NCI-H1105 (cell line): Measurements from ENCODE around the gene GUCY1A1.

Experiments used
- DNase-seq: peaks from one replicate; lab custom pipeline; 2025; lab: John Stamatoyannopoulos, UW

GUCY1A1 gene

GRCh38 chr4:155659176-155659575, 7.5 kb upstream of the GUCY1A1 start:
- DNase-seq: no peak

DNA sequence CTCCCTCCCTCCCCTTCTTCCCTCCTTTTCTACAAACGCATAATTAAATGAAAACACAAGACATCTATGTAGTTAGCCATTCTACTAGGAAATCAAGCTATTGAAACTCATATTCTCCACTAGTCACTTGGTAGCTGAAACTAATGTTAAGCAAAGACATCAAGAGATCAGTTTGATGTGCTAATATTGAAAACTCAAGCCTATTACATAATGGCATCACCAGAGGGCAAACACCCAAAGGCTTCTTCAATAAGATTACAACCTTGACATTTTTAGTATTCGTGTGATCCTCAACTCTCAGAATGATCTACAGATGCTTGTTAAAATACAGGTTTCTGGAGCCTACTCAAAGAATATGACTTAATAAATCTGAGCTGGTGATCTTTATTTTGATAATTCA, 6.2 kb upstream of the GUCY1A1 start:
- no peak for DNase-seq

DNA sequence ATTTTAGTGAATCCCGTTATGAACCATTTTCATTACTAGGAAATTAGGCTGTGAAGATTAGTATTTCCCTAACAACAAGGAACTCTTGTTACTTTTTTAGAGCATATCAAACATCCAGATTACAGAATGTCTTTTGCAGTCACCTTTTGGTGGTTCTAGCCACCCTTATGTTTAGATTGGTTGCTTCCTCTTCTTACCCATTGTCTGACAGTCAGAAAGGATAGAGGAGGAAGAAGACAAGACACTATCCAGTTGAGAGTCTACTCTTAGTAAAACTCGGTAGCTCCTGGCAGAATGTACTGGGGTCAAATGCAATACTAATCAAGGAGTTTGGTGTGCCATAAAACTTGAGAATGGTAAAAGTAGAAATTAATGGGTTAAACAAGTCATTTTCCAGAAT, 1.6 kb upstream of the GUCY1A1 start:
- DNase-seq: no peak

DNA sequence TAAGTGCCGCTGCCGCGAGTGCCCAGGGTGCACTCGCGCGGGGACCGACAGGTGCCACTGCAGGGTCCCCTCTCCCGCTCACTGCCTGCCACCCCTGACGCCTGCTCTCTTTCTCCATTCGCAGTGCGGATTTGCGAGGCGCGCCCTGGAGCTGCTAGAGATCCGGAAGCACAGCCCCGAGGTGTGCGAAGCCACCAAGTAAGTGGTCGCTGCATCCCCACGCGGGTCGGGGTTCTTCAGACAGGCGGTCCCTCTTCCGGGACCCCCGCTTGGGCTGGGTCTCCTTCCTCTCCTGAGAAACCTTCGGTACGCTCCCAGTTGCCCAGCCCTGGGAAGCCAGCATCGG, 547 bp downstream of the GUCY1A1 start:
- DNase-seq: no peak

DNA sequence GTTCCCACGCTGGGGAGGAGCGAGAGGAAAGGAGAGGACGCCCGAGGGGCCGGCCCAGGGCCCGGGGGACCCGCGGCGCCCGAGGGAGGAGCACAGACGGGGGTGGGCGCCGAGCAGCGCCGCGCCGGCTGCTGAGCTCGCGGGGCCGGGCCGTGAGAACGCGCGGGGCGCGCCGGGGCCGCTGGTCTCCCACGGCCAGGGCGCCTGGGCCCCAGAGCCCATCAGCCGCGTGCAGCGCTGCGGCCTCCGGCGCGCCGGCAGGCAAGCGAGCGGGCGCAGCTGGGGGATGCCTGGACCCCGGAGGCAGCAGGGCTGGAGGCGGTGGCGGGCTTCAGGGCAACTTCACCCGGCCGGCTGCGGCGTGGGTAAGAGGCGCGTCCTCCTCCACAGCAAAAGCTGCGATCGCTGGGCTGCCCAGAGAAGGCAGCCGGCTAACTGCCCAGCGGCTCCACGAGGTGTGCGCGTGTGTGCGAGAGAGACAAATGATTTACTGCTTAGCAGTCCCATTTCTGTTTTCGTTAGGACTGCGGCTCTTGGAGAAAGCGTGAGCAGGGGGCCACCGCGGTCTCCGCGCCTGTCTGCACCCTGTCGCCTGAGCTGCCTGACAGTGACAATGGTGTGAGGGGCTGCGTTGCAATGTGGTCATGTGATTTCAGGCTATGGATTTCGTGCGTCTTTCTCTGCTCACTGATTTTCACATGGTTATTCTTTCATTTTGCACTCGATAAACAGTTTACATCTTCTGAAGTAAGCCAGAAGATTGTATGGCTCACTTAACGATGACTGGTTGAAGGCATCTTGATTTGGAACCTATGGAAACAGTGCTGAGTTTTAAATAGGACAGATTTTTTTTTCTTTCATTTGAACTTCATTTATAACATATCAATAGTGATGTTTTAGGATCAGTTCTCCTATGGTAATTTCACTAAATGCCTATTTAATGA, 1.2 kb downstream of the GUCY1A1 start:
- peak; percentile 27 for DNase-seq

DNA sequence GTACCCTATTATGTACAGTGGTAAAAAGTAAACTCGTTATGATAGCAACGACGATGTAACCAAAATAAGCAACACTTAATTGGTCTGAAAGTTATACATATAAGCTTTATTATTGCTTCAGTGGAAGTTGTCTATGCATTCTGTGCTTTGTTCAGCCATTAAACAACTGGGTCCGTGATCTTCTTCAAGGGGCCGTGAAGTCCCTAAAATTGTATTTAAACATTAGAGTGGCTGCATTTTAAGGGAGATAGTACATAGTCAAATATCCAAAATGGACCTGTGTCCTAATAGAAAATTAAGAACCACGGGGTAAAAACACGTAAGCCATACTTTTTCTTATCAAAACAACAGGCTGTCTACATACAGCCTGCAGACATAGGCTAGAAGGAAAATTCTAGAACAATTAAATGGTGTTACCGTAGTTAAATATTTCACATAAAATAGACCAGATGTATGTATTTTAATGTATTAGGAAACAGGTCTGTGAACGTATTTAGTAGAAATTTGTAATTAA, 2.1 kb downstream of the GUCY1A1 start:
- no peak for DNase-seq

- no peak for DNase-seq
These were observed 5.7 kb downstream of the GUCY1A1 start for GRCh38 chr4:155672342-155672741.

- no peak for DNase-seq
These were observed 6.9 kb downstream of the GUCY1A1 start for GRCh38 chr4:155673453-155673979.

GRCh38 chr4:155674669-155675071, 8.0 kb downstream of the GUCY1A1 start:
- no peak for DNase-seq

DNA sequence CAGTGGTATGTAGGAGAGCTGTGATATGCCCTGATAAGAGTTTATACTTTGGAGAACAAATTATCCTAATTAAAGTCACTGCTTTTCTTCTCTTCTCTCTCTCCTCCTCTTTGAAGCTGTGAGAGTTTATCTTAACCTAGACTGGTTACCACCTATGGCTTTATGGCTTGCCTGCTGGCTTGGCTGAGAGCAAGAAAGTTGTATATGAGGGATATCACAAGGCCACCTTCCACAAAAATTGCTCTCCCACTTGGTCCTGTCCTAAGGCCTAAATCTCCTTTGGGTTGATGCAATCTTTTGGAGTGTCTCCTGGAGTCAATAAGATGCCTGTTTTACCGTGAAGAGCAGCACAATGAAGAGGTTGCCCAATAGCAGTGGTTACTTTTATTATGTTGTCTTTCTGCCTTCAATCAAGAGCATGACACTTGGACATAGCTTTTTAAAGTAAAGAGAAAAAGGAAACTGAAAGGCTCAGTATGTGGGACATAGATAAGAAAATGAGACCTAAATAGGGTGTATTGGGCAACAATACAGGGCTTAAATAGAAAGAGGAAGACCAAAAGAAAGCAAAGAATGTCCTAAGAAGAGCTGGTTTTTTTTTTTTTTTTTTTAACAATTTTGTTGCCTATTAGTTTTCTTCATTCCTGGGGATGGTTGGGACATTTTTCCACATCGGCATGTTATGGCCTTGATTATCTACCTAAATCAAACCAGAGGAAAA, 9.2 kb downstream of the GUCY1A1 start:
- DNase-seq: no peak

DNA sequence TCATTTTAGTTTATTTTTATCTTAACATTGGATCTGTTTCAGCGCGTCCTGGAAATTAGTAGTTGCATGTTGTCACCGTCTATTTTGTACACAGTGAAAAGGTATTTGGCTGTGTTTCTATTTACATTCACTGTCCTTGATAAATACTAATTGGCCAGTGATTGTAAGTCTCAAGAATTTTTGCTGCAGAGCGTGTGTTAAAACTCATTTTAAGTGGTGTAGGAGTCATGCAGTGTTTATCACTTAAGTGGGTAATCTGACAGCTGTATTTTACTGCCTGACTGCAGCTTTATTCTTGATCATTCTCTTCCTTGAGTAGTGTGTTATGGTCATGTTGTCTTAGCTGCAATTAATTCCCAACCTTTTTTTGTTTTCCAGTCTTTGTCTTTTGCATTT, 9.8 kb downstream of the GUCY1A1 start:
- peak; percentile 3 for DNase-seq

DNA sequence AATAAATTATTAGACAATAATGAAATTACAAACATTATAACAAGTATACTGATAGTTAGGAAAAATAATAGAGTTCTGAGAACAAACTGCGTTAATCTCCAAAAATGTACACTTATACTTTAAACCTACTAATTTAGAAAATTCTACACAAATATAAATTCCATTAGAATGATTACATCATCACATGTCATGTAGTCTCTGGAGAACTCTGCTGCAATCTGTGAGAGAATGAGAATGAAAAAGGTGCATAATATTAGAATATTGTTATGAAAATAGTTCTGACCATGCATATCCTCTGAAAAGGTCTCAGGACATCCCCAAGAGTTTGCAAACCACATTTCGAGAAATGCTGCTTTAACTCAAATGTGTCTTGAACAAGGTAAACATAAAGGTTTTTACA, 11.4 kb downstream of the GUCY1A1 start:
- no peak for DNase-seq

DNA sequence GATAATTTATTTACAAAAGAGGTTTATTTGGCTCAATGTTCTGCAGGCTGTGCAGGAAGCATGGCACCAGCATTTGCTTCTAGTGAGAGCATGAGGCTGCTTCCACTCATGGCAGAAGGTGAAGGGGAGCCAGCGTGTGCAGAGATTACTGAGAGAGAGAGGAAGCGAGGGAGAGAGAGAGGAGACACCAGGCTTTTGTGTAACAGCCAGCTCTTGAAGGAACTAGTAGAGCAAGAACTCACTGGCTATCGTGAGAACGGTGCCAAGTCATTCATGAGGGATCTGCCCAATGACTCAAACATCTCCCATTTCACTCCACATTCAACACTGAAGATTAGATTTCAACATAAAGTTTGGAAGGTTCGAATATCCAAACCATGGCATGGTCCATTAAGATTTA, 12.7 kb downstream of the GUCY1A1 start:
- DNase-seq: no peak

DNA sequence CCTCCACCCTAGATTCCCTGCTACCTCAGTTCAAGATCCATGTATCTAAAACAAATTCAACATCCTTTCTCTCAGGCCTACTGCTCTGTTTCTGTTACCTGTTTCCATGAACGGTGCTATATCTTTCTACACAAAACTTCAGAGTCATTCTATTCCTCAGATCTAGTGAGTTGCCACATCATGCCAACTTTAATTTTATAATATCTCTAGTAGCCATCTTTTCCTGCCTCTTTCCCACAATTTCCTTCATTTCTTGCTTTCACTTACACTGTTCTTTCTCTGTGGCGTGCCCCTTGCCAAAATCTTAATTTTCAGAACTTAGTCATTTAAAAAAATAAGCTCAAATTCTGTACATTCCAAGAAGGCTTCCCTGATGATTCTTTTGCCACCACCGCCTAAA, 15.2 kb downstream of the GUCY1A1 start:
- no peak for DNase-seq

GRCh38 chr4:155684423-155684822, 17.8 kb downstream of the GUCY1A1 start:
- no peak for DNase-seq

DNA sequence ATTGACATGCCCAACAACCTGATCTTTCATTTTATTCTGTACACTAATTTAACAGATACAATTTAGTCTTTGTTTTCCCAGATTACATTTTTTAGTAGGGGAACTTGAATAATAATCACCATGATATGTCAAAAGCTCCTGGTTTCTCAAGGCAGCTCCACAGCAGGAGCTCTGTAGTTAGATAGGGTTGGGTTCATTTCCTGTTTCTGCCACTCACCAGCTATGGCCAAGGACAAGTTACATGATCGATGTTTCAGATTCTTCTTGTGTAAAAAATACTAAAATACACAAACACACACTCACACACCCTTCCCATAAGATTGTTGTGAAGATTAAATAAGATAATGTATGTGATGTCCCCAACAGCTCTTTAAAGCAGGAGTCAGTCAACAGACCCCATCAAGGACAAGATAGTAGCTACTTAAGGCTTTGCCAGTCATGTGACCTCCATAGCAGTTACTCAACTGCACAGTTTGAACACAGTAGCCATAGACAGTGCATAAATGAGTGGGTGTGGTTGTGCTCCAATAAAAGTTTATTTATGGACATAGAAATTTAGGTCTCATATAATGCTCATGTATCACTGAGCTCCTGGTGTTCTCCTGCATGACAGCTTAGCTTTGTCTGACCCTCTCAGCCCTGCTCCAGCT, 18.4 kb downstream of the GUCY1A1 start:
- no peak for DNase-seq

DNA sequence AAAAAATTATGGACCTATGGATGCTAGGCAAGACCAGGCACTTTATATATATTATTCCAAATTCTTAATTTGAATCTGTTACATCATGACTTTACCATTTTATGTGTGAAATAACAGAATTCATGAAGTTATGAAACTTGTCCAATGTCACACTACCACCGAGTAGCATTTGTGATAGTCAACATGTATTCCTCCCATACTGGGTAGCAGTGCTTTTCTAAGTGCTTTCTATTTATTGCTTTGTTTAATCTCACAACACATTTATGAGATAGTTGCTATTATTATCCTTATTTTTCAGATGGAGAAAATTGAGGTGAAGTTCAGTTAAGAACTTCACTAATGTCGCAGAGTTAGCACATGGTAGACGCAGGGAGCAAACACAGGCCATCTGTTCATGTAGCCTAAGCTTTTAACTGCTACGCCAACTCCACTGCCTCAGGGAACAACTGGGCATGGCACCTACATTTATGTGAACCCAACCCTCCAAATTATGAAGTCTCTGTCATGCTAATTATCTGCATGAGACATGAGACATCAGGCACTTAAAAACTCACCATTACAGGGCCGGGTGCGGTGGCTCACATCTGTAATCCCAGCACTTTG, 20.8 kb downstream of the GUCY1A1 start:
- DNase-seq: no peak

GRCh38 chr4:155688211-155688610, 21.6 kb downstream of the GUCY1A1 start:
- DNase-seq: no peak

- DNase-seq: no peak
These were observed 22.2 kb downstream of the GUCY1A1 start for GRCh38 chr4:155688860-155689259.

- DNase-seq: no peak
These were observed 23.6 kb downstream of the GUCY1A1 start for GRCh38 chr4:155690044-155690837.

DNA sequence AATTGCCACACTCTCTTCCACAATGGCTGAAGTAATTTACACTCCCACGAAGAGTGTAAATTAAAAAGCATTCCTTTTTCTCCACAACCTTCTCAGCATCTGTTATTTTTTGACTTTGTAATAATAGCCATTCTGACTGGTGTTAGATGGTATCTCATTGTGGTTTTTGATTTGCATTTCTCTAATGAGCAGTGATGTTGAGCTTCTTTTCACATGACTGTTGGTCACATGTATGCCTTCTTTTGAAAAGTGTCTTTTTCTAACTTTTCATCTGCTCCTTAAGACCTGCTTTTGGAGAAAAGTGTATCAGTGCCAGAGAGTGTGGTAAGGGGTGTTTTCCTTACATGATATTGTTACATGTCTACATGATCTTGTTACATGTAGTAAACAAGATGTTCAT, 25.7 kb downstream of the GUCY1A1 start:
- DNase-seq: no peak
